Measurements from ENCODE around the gene ATP6V0A4.
"Not testable (repeated sequence)": the region's sequence is repeated elsewhere in the genome, so short reads cannot be mapped to it uniquely, and the experiment has no call there.

ATP6V0A4 gene

DNA sequence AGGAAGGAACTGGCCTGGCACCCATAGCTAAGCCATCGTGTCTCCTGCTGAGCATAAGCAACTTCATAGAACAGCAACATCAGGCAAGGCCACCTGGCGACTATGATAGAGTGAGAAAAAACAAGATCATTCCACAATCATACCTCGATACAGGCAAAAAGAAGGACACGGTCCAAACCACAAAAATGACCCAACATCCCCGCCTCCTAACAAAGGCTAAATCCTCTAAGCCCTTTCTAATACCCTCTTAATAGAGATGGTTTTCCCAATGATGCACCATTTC lies 56.6 kb downstream of the ATP6V0A4 start:
- Histone ChIP-seq H3K4me1 (ENCODE audit: control insufficient read depth, insufficient read depth, low read length) (no peaks in the 10 kb centered on the region), H3K27ac (ENCODE audit: low read depth, low read length) (no peak overlapping the region), H3K9ac (ENCODE audit: low read length) (no peak overlapping the region), H3K36me3 (ENCODE audit: control insufficient read depth, insufficient read depth, low read length) (no peaks in the 10 kb centered on the region), H3K4me3 (ENCODE audit: low read length) (no peak overlapping the region), H3K27me3 (ENCODE audit: control insufficient read depth, insufficient read depth, low read length) (no peaks in the 10 kb centered on the region)

DNA sequence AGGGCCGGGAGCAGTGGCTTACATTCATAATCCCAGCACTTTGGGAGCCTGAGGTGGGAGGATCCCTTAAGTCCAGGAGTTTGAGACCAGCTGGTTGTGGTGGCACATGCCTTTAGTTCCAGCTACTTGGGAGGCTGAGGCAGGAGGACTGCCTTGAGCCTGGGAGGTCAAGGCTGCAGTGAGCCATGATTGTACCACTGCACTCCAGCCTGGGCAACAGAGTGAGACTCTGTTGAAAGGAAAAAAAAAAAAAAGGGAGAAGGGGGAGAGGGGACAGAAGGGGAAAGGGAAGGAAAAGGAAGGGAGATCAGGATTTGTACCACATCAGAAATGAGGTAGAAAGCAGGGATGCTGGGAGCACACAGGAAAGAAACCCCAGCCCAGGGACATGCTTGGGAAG lies 58.1 kb downstream of the ATP6V0A4 start:
- Histone ChIP-seq H3K4me1 (ENCODE audit: control insufficient read depth, insufficient read depth, low read length) (no peaks in the 10 kb centered on the region), H3K36me3 (ENCODE audit: control insufficient read depth, insufficient read depth, low read length) (no peaks in the 10 kb centered on the region), H3K4me3 (ENCODE audit: low read length) (no peak overlapping the region), H3K9ac (ENCODE audit: low read length) (no peak overlapping the region), H3K27ac (ENCODE audit: low read depth, low read length) (no peak overlapping the region), H3K27me3 (ENCODE audit: control insufficient read depth, insufficient read depth, low read length) (no peaks in the 10 kb centered on the region)

DNA sequence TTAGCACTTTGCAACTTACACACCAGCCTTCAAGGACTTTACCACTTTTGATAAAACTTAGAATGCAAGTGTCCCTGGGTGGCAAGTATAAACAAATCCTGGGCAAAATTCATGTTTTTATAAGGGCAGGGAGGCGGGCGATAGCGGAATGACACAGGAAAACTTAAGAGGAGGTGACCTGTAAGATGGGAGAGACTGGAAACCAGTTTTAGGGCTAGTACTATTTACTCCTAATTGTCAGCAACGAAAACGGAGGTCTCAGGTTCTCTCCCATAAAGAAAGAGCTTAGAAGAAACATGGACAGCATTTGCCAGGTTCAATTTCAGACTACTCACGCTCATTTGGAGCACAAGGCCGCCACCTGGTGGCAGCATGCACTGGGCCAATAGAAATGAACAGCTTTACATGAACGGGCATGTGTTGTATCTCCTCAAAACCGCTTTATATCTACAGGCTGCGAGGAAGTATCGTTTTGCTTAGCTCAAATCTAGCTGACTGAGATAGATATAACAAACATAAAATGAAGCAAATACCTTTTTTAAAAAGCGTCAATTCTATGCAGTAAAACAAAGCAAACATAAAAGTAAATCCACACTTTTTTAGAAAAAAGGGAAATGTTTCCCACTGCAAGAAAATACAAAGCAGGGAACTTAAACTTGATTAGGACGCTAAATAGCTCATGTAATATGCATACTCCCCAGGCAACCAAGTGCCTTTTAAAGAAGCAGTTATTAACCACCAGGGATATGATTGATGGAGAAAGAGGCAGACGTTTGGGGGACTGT lies 59.3 kb downstream of the ATP6V0A4 start:
- no peak overlapping the region for H3K4me3 ChIP-seq (ENCODE audit: low read length)
- H3K36me3 ChIP-seq (ENCODE audit: control insufficient read depth, insufficient read depth, low read length), result no peaks in the 10 kb centered on the region
- H3K4me1 ChIP-seq (ENCODE audit: control insufficient read depth, insufficient read depth, low read length), result no peaks in the 10 kb centered on the region
- no peak overlapping the region for H3K9ac ChIP-seq (ENCODE audit: low read length)
- H3K27me3 ChIP-seq (ENCODE audit: control insufficient read depth, insufficient read depth, low read length), result no peaks in the 10 kb centered on the region
- no peak overlapping the region for H3K27ac ChIP-seq (ENCODE audit: low read depth, low read length)

DNA sequence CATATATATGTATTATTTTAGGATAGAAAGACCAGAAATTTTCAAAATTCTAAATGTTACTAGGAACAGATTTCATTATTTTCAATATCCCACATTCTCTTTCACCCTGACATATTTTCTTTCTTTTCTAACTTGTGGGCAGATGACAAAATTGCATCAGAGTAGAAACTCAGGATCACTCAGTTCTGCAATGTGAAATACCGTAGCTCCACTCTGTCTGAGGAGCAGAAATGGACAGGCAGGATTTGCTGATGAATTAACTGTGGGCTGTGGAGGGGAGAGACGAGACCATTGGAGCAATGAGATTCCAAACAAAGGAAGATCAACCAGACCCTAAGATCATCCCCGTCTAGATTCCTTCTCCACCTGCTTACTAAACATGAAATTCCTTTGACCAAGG lies 59.9 kb downstream of the ATP6V0A4 start:
- H3K27ac ChIP-seq (ENCODE audit: low read depth, low read length), result no peak overlapping the region
- no peak overlapping the region for H3K4me3 ChIP-seq (ENCODE audit: low read length)
- H3K4me1 ChIP-seq (ENCODE audit: control insufficient read depth, insufficient read depth, low read length), result no peaks in the 10 kb centered on the region
- no peak overlapping the region for H3K9ac ChIP-seq (ENCODE audit: low read length)
- H3K27me3 ChIP-seq (ENCODE audit: control insufficient read depth, insufficient read depth, low read length), result no peaks in the 10 kb centered on the region
- H3K36me3 ChIP-seq (ENCODE audit: control insufficient read depth, insufficient read depth, low read length), result no peaks in the 10 kb centered on the region

DNA sequence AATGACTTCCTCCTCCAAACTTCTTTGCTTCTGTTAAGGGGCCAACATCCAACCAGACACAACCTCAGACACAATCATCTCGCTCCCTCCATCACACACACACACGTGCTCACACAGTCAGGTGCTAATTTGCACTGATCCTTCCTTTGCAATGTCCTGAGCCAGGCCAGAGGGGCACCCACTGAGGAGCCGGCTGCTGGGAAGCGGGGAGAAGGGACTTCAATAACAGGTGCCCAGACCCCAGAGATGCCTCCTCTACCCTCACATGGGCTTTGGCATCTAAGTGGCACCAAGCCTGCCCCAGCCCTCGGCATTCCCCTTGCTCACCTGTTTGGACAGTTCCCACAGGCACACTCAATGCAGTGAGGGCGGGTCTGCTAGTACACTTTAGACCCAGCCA lies 62.6 kb downstream of the ATP6V0A4 start:
- Histone ChIP-seq H3K4me1 (ENCODE audit: control insufficient read depth, insufficient read depth, low read length) (no peaks in the 10 kb centered on the region), H3K4me3 (ENCODE audit: low read length) (no peak overlapping the region), H3K27me3 (ENCODE audit: control insufficient read depth, insufficient read depth, low read length) (no peaks in the 10 kb centered on the region), H3K36me3 (ENCODE audit: control insufficient read depth, insufficient read depth, low read length) (no peaks in the 10 kb centered on the region), H3K9ac (ENCODE audit: low read length) (no peak overlapping the region), H3K27ac (ENCODE audit: low read depth, low read length) (no peak overlapping the region)

DNA sequence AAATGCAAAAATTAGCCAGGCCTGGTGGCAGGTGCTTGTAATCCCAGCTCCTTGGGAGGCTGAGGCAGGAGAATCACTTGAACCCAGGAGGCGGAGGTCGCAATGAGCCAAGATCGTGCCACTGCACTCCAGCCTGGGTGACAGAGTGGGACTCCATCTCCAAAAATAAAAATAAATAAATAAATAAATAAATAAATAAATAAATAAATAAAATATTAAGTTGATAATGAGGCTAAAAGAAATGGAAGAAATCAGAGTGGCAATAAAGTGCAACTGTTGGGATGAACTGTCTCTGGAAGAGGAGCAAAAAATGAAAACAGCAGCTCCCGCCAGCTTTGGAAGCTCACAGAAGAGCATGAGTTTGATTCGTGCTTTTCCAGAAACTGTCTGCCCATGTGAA lies 66.3 kb downstream of the ATP6V0A4 start:
- H3K27me3 ChIP-seq (ENCODE audit: control insufficient read depth, insufficient read depth, low read length); H3K36me3 ChIP-seq (ENCODE audit: control insufficient read depth, insufficient read depth, low read length); H3K27ac ChIP-seq (ENCODE audit: low read depth, low read length); H3K4me1 ChIP-seq (ENCODE audit: control insufficient read depth, insufficient read depth, low read length); H3K4me3 ChIP-seq (ENCODE audit: low read length); H3K9ac ChIP-seq (ENCODE audit: low read length): not testable (repeated sequence)

GRCh38 chr7:138729444-138729843 lies 68.6 kb downstream of the ATP6V0A4 start:
- Histone ChIP-seq H3K4me1 (ENCODE audit: control insufficient read depth, insufficient read depth, low read length) (no peaks in the 10 kb centered on the region), H3K27me3 (ENCODE audit: control insufficient read depth, insufficient read depth, low read length) (no peaks in the 10 kb centered on the region), H3K36me3 (ENCODE audit: control insufficient read depth, insufficient read depth, low read length) (no peaks in the 10 kb centered on the region), H3K27ac (ENCODE audit: low read depth, low read length) (no peak overlapping the region), H3K4me3 (ENCODE audit: low read length) (no peak overlapping the region), H3K9ac (ENCODE audit: low read length) (no peak overlapping the region)

DNA sequence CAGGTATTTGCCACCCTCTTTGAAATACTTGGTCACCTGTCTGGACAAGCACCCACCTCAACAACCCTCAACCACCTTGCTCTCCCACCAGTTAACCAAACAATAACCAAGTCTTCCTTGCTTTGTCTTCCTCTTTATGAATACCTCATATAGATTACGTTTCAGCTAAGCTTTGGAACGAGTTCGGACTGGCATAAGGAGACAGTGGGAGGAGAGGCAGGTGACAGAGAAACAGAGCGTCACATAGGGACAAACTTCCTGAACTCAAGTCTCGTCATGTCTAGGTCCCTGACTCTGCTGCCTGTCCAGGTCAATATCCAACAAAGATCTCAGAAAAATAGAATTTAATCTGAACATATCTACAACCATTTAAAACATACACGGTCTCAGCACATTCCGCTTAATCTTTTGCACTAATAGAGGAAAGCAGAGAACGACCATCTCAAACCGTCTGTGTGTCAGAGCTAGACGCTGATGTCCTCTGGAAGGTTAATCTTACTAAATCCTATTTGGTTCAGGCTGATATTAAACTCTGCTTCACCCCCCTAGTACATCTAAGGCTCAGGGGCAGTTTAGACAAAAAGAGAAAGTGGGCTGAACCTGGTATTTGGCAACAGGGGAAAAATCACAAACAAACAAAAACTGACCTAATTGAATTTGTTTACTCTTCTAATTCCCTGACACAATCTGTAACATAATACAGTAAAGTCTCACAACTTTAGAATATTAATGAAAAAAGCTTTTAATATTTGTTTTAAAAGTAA lies 70.5 kb downstream of the ATP6V0A4 start:
- Histone ChIP-seq H3K9ac (ENCODE audit: low read length) (no peak overlapping the region), H3K36me3 (ENCODE audit: control insufficient read depth, insufficient read depth, low read length) (no peaks in the 10 kb centered on the region), H3K27me3 (ENCODE audit: control insufficient read depth, insufficient read depth, low read length) (no peaks in the 10 kb centered on the region), H3K4me1 (ENCODE audit: control insufficient read depth, insufficient read depth, low read length) (no peaks in the 10 kb centered on the region), H3K27ac (ENCODE audit: low read depth, low read length) (no peak overlapping the region), H3K4me3 (ENCODE audit: low read length) (no peak overlapping the region)

DNA sequence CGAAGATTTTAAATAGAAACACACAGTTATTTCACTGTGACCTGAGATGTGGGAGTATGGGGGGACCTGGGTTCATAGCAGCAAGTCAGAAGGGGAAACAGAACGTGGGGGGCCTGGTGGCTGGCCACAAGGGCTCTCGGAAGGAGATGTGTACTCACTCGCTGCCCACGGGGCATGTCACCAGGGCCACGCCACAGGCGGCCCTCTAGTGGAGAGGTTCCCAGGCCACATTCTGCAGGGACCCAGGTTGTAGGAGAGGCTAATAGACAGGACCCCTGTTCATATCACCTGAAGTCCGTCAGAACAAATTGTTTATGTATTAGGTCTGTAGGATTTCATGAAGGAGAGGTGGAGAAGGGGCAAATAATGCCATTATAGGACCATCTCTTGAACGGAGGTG lies 71.7 kb downstream of the ATP6V0A4 start:
- no peak overlapping the region for H3K27ac ChIP-seq (ENCODE audit: low read depth, low read length)
- H3K9ac ChIP-seq (ENCODE audit: low read length), result no peak overlapping the region
- no peak overlapping the region for H3K4me3 ChIP-seq (ENCODE audit: low read length)
- no peaks in the 10 kb centered on the region for H3K36me3 ChIP-seq (ENCODE audit: control insufficient read depth, insufficient read depth, low read length)
- H3K27me3 ChIP-seq (ENCODE audit: control insufficient read depth, insufficient read depth, low read length), result no peaks in the 10 kb centered on the region
- no peaks in the 10 kb centered on the region for H3K4me1 ChIP-seq (ENCODE audit: control insufficient read depth, insufficient read depth, low read length)

- Histone ChIP-seq H3K4me1 (ENCODE audit: control insufficient read depth, insufficient read depth, low read length) (no peaks in the 10 kb centered on the region), H3K27ac (ENCODE audit: low read depth, low read length) (no peak overlapping the region), H3K9ac (ENCODE audit: low read length) (no peak overlapping the region), H3K4me3 (ENCODE audit: low read length) (no peak overlapping the region), H3K36me3 (ENCODE audit: control insufficient read depth, insufficient read depth, low read length) (no peaks in the 10 kb centered on the region), H3K27me3 (ENCODE audit: control insufficient read depth, insufficient read depth, low read length) (no peaks in the 10 kb centered on the region)
These were observed 77.7 kb downstream of the ATP6V0A4 start for GRCh38 chr7:138720286-138720685.

DNA sequence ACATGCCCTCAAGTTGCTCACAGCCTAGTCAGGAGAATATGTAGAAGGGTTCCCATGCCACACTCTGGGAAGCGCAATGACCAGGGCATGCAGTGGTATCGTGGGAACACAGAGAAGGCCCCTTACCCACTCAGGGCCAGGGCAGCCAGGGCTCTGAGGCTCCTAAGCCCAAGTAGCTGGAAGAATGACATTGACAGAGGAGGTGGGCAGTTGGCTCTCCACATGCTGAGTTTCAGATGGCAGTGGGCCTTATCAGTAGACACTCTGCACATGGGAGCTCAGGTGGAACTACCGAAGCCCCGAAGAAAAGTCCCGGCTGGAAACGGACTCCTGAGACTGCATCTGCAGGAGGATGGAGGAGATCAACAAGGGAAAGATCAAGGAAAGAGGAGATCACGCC lies 81.1 kb downstream of the ATP6V0A4 start:
- Histone ChIP-seq H3K4me1 (ENCODE audit: control insufficient read depth, insufficient read depth, low read length) (no peaks in the 10 kb centered on the region), H3K4me3 (ENCODE audit: low read length) (no peak overlapping the region), H3K27me3 (ENCODE audit: control insufficient read depth, insufficient read depth, low read length) (no peaks in the 10 kb centered on the region), H3K9ac (ENCODE audit: low read length) (no peak overlapping the region), H3K27ac (ENCODE audit: low read depth, low read length) (no peak overlapping the region), H3K36me3 (ENCODE audit: control insufficient read depth, insufficient read depth, low read length) (no peaks in the 10 kb centered on the region)

DNA sequence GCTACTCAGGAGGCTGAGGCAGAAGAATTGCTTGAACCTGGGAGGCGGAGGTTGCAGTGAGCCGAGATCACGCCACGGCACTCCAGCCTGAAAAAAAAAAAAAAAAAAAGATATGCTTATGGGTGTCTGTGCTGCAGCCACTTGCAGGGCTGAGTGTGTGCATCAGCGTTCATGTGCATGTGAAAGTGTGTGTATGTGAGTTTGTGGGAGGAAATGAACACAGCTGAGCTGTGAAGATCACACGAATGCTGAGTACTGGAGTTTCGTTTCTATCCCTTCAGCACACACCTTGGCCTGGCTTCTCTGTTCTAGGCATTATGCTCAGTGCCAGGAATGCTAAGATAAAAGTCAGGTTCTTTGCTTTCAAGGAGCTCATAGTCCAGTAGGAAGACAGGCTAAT lies 84.8 kb downstream of the ATP6V0A4 start:
- Histone ChIP-seq H3K9ac (ENCODE audit: low read length) (no peak overlapping the region), H3K4me1 (ENCODE audit: control insufficient read depth, insufficient read depth, low read length) (no peaks in the 10 kb centered on the region), H3K27me3 (ENCODE audit: control insufficient read depth, insufficient read depth, low read length) (no peaks in the 10 kb centered on the region), H3K36me3 (ENCODE audit: control insufficient read depth, insufficient read depth, low read length) (no peaks in the 10 kb centered on the region), H3K27ac (ENCODE audit: low read depth, low read length) (no peak overlapping the region), H3K4me3 (ENCODE audit: low read length) (no peak overlapping the region)

- H3K4me3 ChIP-seq (ENCODE audit: low read length), result no peak overlapping the region
- H3K9ac ChIP-seq (ENCODE audit: low read length), result no peak overlapping the region
- no peaks in the 10 kb centered on the region for H3K27me3 ChIP-seq (ENCODE audit: control insufficient read depth, insufficient read depth, low read length)
- no peaks in the 10 kb centered on the region for H3K4me1 ChIP-seq (ENCODE audit: control insufficient read depth, insufficient read depth, low read length)
- no peaks in the 10 kb centered on the region for H3K36me3 ChIP-seq (ENCODE audit: control insufficient read depth, insufficient read depth, low read length)
- no peak overlapping the region for H3K27ac ChIP-seq (ENCODE audit: low read depth, low read length)
These were observed 85.3 kb downstream of the ATP6V0A4 start for GRCh38 chr7:138712652-138713051.
